ENCODE data around the gene PDE4D. TPM values are rescaled to one million over a fixed set of nuclear protein-coding genes. Genes with fewer than 3 reads are reported as not detected.

Gene PDE4D
- total RNA-seq, 1 experiment from 2014 or later, result 6.5 TPM

- Histone ChIP-seq H3K4me3 (ENCODE audit: low read depth, low read length, poor library complexity, severe bottlenecking) (no peak overlapping the region), H3K4me1 (ENCODE audit: insufficient read depth, low read length, poor library complexity, severe bottlenecking) (no peaks in the 10 kb centered on the region), H3K36me3 (ENCODE audit: insufficient read depth, low read length, poor library complexity, severe bottlenecking) (no peaks in the 10 kb centered on the region), H3K27ac (ENCODE audit: low read depth, low read length, poor library complexity, severe bottlenecking) (no peak overlapping the region), H3K27me3 (replicated peaks; ENCODE audit: insufficient read depth, low read depth, low read length, poor library complexity) (peaks cover 95% of the 10 kb centered on the region), H3K9me3 (ENCODE audit: low read depth, low read length, poor library complexity, severe bottlenecking) (no peaks in the 10 kb centered on the region)
- BruUV-seq (replicated peaks), result no TSS peak
- DNase-seq (ENCODE audit: low spot score), result no peak
- intact Hi-C loops (cut with micrococcal nuclease; ENCODE audit: unreplicated experiment), result no loop called here
- TF ChIP-seq, protein P1, sequence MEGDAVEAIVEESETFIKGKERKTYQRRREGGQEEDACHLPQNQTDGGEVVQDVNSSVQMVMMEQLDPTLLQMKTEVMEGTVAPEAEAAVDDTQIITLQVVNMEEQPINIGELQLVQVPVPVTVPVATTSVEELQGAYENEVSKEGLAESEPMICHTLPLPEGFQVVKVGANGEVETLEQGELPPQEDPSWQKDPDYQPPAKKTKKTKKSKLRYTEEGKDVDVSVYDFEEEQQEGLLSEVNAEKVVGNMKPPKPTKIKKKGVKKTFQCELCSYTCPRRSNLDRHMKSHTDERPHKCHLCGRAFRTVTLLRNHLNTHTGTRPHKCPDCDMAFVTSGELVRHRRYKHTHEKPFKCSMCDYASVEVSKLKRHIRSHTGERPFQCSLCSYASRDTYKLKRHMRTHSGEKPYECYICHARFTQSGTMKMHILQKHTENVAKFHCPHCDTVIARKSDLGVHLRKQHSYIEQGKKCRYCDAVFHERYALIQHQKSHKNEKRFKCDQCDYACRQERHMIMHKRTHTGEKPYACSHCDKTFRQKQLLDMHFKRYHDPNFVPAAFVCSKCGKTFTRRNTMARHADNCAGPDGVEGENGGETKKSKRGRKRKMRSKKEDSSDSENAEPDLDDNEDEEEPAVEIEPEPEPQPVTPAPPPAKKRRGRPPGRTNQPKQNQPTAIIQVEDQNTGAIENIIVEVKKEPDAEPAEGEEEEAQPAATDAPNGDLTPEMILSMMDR (conservative IDR thresholded peaks at IDR 0.05; ENCODE audit: low read depth, low read length), result no peak
- TF ChIP-seq EZH2 (IDR thresholded peaks at IDR 0.05; ENCODE audit: borderline replicate concordance, low read depth, low read length, poor library complexity, severe bottlenecking), result no peak
- ChIA-PET POLR2A (ENCODE audit: low non-redundant PET) (no interaction called here), CTCF (no interaction called here)
These were observed 50.5 kb downstream of the PDE4D start for GRCh38 chr5:59842999-59843398.

GRCh38 chr5:59840200-59840601 lies 53.3 kb downstream of the PDE4D start:
- CTCF ChIA-PET, result no interaction called here
- intact Hi-C loops (cut with micrococcal nuclease; ENCODE audit: unreplicated experiment), result no loop called here
- no TSS peak for BruUV-seq (replicated peaks)
- no peak overlapping the region for H3K4me3 ChIP-seq (ENCODE audit: low read depth, low read length, poor library complexity, severe bottlenecking)
- no peak overlapping the region for H3K27ac ChIP-seq (ENCODE audit: low read depth, low read length, poor library complexity, severe bottlenecking)
- no peak for TF ChIP-seq EZH2 (IDR thresholded peaks at IDR 0.05; ENCODE audit: borderline replicate concordance, low read depth, low read length, poor library complexity, severe bottlenecking)
- TF ChIP-seq, protein P1 (conservative IDR thresholded peaks at IDR 0.05; ENCODE audit: low read depth, low read length), result no peak
- no peak for DNase-seq (ENCODE audit: low spot score)
- POLR2A ChIA-PET (ENCODE audit: low non-redundant PET), result no interaction called here
- H3K27me3 ChIP-seq (replicated peaks; ENCODE audit: insufficient read depth, low read depth, low read length, poor library complexity), result peaks cover 96% of the 10 kb centered on the region
- H3K9me3 ChIP-seq (ENCODE audit: low read depth, low read length, poor library complexity, severe bottlenecking), result no peaks in the 10 kb centered on the region
- H3K4me1 ChIP-seq (ENCODE audit: insufficient read depth, low read length, poor library complexity, severe bottlenecking), result no peaks in the 10 kb centered on the region
- H3K36me3 ChIP-seq (ENCODE audit: insufficient read depth, low read length, poor library complexity, severe bottlenecking), result no peaks in the 10 kb centered on the region

GRCh38 chr5:59838989-59839388 lies 54.5 kb downstream of the PDE4D start:
- no peak overlapping the region for H3K27ac ChIP-seq (ENCODE audit: low read depth, low read length, poor library complexity, severe bottlenecking)
- no peaks in the 10 kb centered on the region for H3K4me1 ChIP-seq (ENCODE audit: insufficient read depth, low read length, poor library complexity, severe bottlenecking)
- intact Hi-C loops (cut with micrococcal nuclease; ENCODE audit: unreplicated experiment), result no loop called here
- CTCF ChIA-PET, result no interaction called here
- no TSS peak for BruUV-seq (replicated peaks)
- peaks cover 100% of the 10 kb centered on the region for H3K27me3 ChIP-seq (replicated peaks; ENCODE audit: insufficient read depth, low read depth, low read length, poor library complexity)
- H3K4me3 ChIP-seq (ENCODE audit: low read depth, low read length, poor library complexity, severe bottlenecking), result no peak overlapping the region
- TF ChIP-seq, protein P1 (conservative IDR thresholded peaks at IDR 0.05; ENCODE audit: low read depth, low read length), result no peak
- no peak for TF ChIP-seq EZH2 (IDR thresholded peaks at IDR 0.05; ENCODE audit: borderline replicate concordance, low read depth, low read length, poor library complexity, severe bottlenecking)
- no peak for DNase-seq (ENCODE audit: low spot score)
- POLR2A ChIA-PET (ENCODE audit: low non-redundant PET), result no interaction called here
- H3K9me3 ChIP-seq (ENCODE audit: low read depth, low read length, poor library complexity, severe bottlenecking), result no peaks in the 10 kb centered on the region
- H3K36me3 ChIP-seq (ENCODE audit: insufficient read depth, low read length, poor library complexity, severe bottlenecking), result no peaks in the 10 kb centered on the region
